Gastroesophageal sphincter (tissue), 4 donors: ENCODE results near the gene VANGL2. TPM values are rescaled to one million over a fixed set of nuclear protein-coding genes. Genes with fewer than 3 reads are reported as not detected.

Source experiments
- small RNA-seq, 4 donors: library from RNA; depleted of rRNA; stranded (forward); fragments of <200 nt; gene quantifications; one replicate each; pipeline ENCODE3, GENCODE V24; 2016
- total RNA-seq, 4 donors: library from RNA; depleted of rRNA; stranded (reverse); fragments of >200 nt; gene quantifications; one replicate each; pipeline ENCODE4 v1.1.0, GENCODE V29; 2016

Gene VANGL2
- total RNA-seq, 4 donors from 2014 or later: 0.62 to 8.5 (median 4.3) TPM

Small RNAs within 50 kb of the gene (small RNA-seq; reads per million reads assigned to genes)
- 0 reads per million in 4 donors for gene RNU4-42P

Other genes starting within 250 kb of the VANGL2 start
- under 1 TPM in 1 of 4 donors, not detected in 3; 0.47 TPM for gene ATP1A4, start 249.0 kb upstream of the VANGL2 start, total RNA-seq
- gene CASQ1, start 210.0 kb upstream of the VANGL2 start, total RNA-seq: 1 to 10 TPM; 1.3 to 8.8 (median 2.2) TPM
- gene PEA15, start 195.2 kb upstream of the VANGL2 start, total RNA-seq: 100 to 1,000 TPM in 3 of 4 donors, 10 to 100 TPM in 1; 94.6 to 325 (median 164) TPM
- 100 to 1,000 TPM; 154 to 211 (median 159) TPM for gene DCAF8, start 138.0 kb upstream of the VANGL2 start, total RNA-seq
- gene PEX19, start 115.4 kb upstream of the VANGL2 start, total RNA-seq: 10 to 100 TPM; 50.0 to 96.8 (median 61.1) TPM
- 100 to 1,000 TPM in 2 of 4 donors, 10 to 100 TPM in 2; 92.3 to 127 (median 111) TPM for gene COPA, start 57.3 kb upstream of the VANGL2 start, total RNA-seq
- 10 to 100 TPM; 41.5 to 49.2 (median 47.5) TPM for gene NCSTN, start 57.2 kb upstream of the VANGL2 start, total RNA-seq
- gene NHLH1, start 33.5 kb upstream of the VANGL2 start, total RNA-seq: not detected
- 1 to 10 TPM in 1 of 4 donors, under 1 TPM in 2, not detected in 1; 0.49 to 1.2 (median 0.62) TPM for gene SLAMF6, start 122.7 kb downstream of the VANGL2 start, total RNA-seq
- gene CD84, start 178.9 kb downstream of the VANGL2 start, total RNA-seq: 1 to 10 TPM; 3.0 to 6.7 (median 4.3) TPM
- gene SLAMF1, start 246.5 kb downstream of the VANGL2 start, total RNA-seq: 1 to 10 TPM in 2 of 4 donors, under 1 TPM in 1, not detected in 1; 0.12 to 2.8 (median 1.2) TPM